PFSK-1 (cell line): ENCODE data around the gene MUTYH.

Source experiments
- POLR2AphosphoS5 ChIP-seq: IDR thresholded peaks from 2 replicates; pipeline ENCODE4 v1.6.1; 2012; ENCODE audit warnings: low read depth, mild to moderate bottlenecking, control low read depth, low read length, moderate library complexity
- SIN3A ChIP-seq: IDR thresholded peaks from 2 replicates; pipeline ENCODE4 v1.6.1; 2012; ENCODE audit warnings: mild to moderate bottlenecking, low read length, moderate library complexity, borderline replicate concordance; ENCODE audit not compliant: insufficient read depth

- TF ChIP-seq POLR2AphosphoS5 (no peak), SIN3A (no peak)
Observed at GRCh38 chr1:45346473-45346872, 6.2 kb upstream of the MUTYH start.
